Mesenchymal stem cell (in vitro differentiated cells and primary cell): ENCODE measurements around the gene SPRYD7. TPM values are rescaled to one million over a fixed set of nuclear protein-coding genes. Genes with fewer than 3 reads are reported as not detected.
A peak's percentile ranks its signal among the peaks of the same experiment; 100 is the strongest.

Experiments
- DNase-seq: peaks from one replicate; pipeline ENCODE4 v3.0.0-alpha.2; 2013
- H2AFZ ChIP-seq: one replicate; pipeline ENCODE4 v1.6.1; 2013; ENCODE audit warnings: low read depth, mild to moderate bottlenecking, control low read depth, inconsistent platforms, low read length, moderate library complexity
- H2AK5ac ChIP-seq: 2 replicates; pipeline ENCODE4 v1.6.1; 2013; ENCODE audit warnings: low read length, moderate library complexity, mild to moderate bottlenecking, inconsistent platforms; ENCODE audit not compliant: severe bottlenecking
- H2BK120ac ChIP-seq: one replicate; pipeline ENCODE4 v1.6.1; 2013; ENCODE audit warnings: low read depth, mild to moderate bottlenecking, inconsistent platforms, low read length, moderate library complexity
- H2BK12ac ChIP-seq, 2 experiments: one replicate each; pipeline ENCODE4 v1.6.1; 2013; ENCODE audit warnings: inconsistent platforms in 2 of 2, low read length in 2 of 2, mild to moderate bottlenecking in 2 of 2, moderate library complexity in 2 of 2, control low read depth in 1 of 2
- H2BK15ac ChIP-seq: one replicate; pipeline ENCODE4 v1.6.1; 2013; ENCODE audit warnings: mild to moderate bottlenecking, low read depth, inconsistent platforms; ENCODE audit not compliant: poor library complexity, severe bottlenecking
- H2BK5ac ChIP-seq: 2 replicates; pipeline ENCODE4 v1.6.1; 2013; ENCODE audit warnings: low read depth, mild to moderate bottlenecking, low read length, control low read depth, inconsistent platforms; ENCODE audit not compliant: poor library complexity, severe bottlenecking
- H3K14ac ChIP-seq, 2 experiments: one replicate each; pipeline ENCODE4 v1.6.1; 2013; ENCODE audit warnings: inconsistent platforms in 2 of 2, low read length in 2 of 2, control low read depth in 1 of 2, mild to moderate bottlenecking in 1 of 2, moderate library complexity in 1 of 2
- H3K18ac ChIP-seq, 2 experiments: one replicate each; pipeline ENCODE4 v1.6.1; 2013; ENCODE audit warnings: inconsistent platforms in 2 of 2, low read length in 2 of 2, control low read depth in 1 of 2, low read depth in 1 of 2, mild to moderate bottlenecking in 1 of 2
- H3K23ac ChIP-seq, 2 experiments: one replicate each; pipeline ENCODE4 v1.6.1; 2013; ENCODE audit warnings: inconsistent platforms in 2 of 2, low read length in 2 of 2, mild to moderate bottlenecking in 2 of 2, moderate library complexity in 2 of 2, control low read depth in 1 of 2
- H3K27ac ChIP-seq: 2 replicates; pipeline ENCODE4 v1.5.1; 2013; ENCODE audit warnings: mild to moderate bottlenecking, moderate library complexity, low read length, control low read depth, inconsistent platforms; ENCODE audit not compliant: poor library complexity, severe bottlenecking
- H3K27me3 ChIP-seq, 2 experiments: 2 replicates each; pipeline versions ENCODE4 v1.6.1 to v1.7.0; 2013; ENCODE audit warnings: low read length in 2 of 2, mild to moderate bottlenecking in 2 of 2, moderate library complexity in 2 of 2, control low read depth in 1 of 2, inconsistent platforms in 1 of 2; ENCODE audit not compliant: control insufficient read depth in 1 of 2, insufficient read depth in 1 of 2
- H3K36me3 ChIP-seq, 2 experiments: 2 replicates each; pipeline versions ENCODE4 v1.6.1 to v1.7.0; 2013; ENCODE audit warnings: low read length in 2 of 2, control low read depth in 1 of 2, inconsistent platforms in 1 of 2, low read depth in 1 of 2, mild to moderate bottlenecking in 1 of 2; ENCODE audit not compliant: insufficient read depth in 2 of 2, control insufficient read depth in 1 of 2
- H3K4ac ChIP-seq, 2 experiments: one replicate each; pipeline ENCODE4 v1.6.1; 2013; ENCODE audit warnings: inconsistent platforms in 2 of 2, low read length in 2 of 2, mild to moderate bottlenecking in 2 of 2, moderate library complexity in 2 of 2, control low read depth in 1 of 2, low read depth in 1 of 2
- H3K4me1 ChIP-seq: 2 replicates; pipeline ENCODE4 v1.6.1; 2013; ENCODE audit warnings: low read depth, low read length, control low read depth; ENCODE audit not compliant: control insufficient read depth, insufficient read depth
- H3K4me2 ChIP-seq: 2 replicates; pipeline ENCODE4 v1.6.1; 2013; ENCODE audit warnings: low read length, mild to moderate bottlenecking, inconsistent platforms; ENCODE audit not compliant: poor library complexity, severe bottlenecking
- H3K4me3 ChIP-seq, 2 experiments: 2 replicates each; pipeline versions ENCODE4 v1.5.1 to v1.7.0; 2013; ENCODE audit warnings: low read length in 2 of 2, mild to moderate bottlenecking in 2 of 2, control low read depth in 1 of 2, low read depth in 1 of 2; ENCODE audit not compliant: insufficient read depth in 1 of 2
- H3K79me1 ChIP-seq: replicated peaks from 2 replicates; pipeline ENCODE4 v1.6.1; 2013; ENCODE audit warnings: mild to moderate bottlenecking, control low read depth, low read length, inconsistent platforms; ENCODE audit not compliant: poor library complexity, severe bottlenecking
- H3K9ac ChIP-seq: 2 replicates; pipeline ENCODE4 v1.7.0; 2013; ENCODE audit warnings: mild to moderate bottlenecking, low read length, moderate library complexity
- H3K9me3 ChIP-seq: 2 replicates; pipeline ENCODE4 v1.7.0; 2013; ENCODE audit warnings: mild to moderate bottlenecking, low read length; ENCODE audit not compliant: control insufficient read depth
- H4K8ac ChIP-seq: one replicate; pipeline ENCODE4 v1.6.1; 2013; ENCODE audit warnings: inconsistent platforms, mild to moderate bottlenecking, low read length, moderate library complexity
- H4K91ac ChIP-seq: one replicate; pipeline ENCODE4 v1.6.1; 2013; ENCODE audit warnings: mild to moderate bottlenecking, low read length, inconsistent platforms
- WGBS: methylation state at CpG from one replicate; pipeline ENCODE4 v1.1.7; 2013; ENCODE audit warnings: mixed read lengths; 5-methylcytosine and 5-hydroxymethylcytosine counted together
- small RNA-seq: library from polyadenylated mRNA; stranded (forward); fragments of <200 nt; extraction: miRNeasy Mini kit (QIAGEN cat#:217004); gene quantifications from one replicate; pipeline ENCODE3, GENCODE V24; 2013; ENCODE audit warnings: low read depth

Gene SPRYD7

GRCh38 chr13:49865218-49865617 lies 70.9 kb downstream of the SPRYD7 start:
- no peak overlapping the region for H3K14ac ChIP-seq
- no peaks in the 10 kb centered on the region for H3K79me1 ChIP-seq
- WGBS = 56% methylated on average over 1 of the region's 1 CpG
- H3K9ac ChIP-seq = no peak overlapping the region
- no peak overlapping the region for H2BK5ac ChIP-seq
- H3K4me1 ChIP-seq = no peaks in the 10 kb centered on the region
- H2AK5ac ChIP-seq = no peak overlapping the region
- DNase-seq = no peak
- H4K8ac ChIP-seq = no peak overlapping the region
- no peak overlapping the region for H2BK15ac ChIP-seq
- H2BK12ac ChIP-seq = no peak overlapping the region
- H3K4ac ChIP-seq = no peak overlapping the region
- H3K4me3 ChIP-seq = no peak overlapping the region
- no peak overlapping the region for H2BK120ac ChIP-seq
- no peak overlapping the region for H3K18ac ChIP-seq
- H3K4me2 ChIP-seq = no peak overlapping the region
- peaks cover 6% of the 10 kb centered on the region for H3K9me3 ChIP-seq
- H3K27ac ChIP-seq = no peak overlapping the region
- no peak overlapping the region for H2AFZ ChIP-seq
- H3K23ac ChIP-seq = no peak overlapping the region
- no peaks in the 10 kb centered on the region for H3K27me3 ChIP-seq
- H4K91ac ChIP-seq = no peak overlapping the region
- no peaks in the 10 kb centered on the region for H3K36me3 ChIP-seq

- H3K18ac ChIP-seq = no peak overlapping the region
- H3K27me3 ChIP-seq = no peaks in the 10 kb centered on the region
- no peak overlapping the region for H3K4me2 ChIP-seq
- no peak overlapping the region for H3K14ac ChIP-seq
- H2AFZ ChIP-seq = no peak overlapping the region
- H3K9me3 ChIP-seq = peaks cover 6% of the 10 kb centered on the region
- DNase-seq = peak; percentile 9
- H2BK15ac ChIP-seq = no peak overlapping the region
- H2BK120ac ChIP-seq = no peak overlapping the region
- H3K4ac ChIP-seq = no peak overlapping the region
- no peak overlapping the region for H4K8ac ChIP-seq
- no peaks in the 10 kb centered on the region for H3K79me1 ChIP-seq
- no peak overlapping the region for H3K9ac ChIP-seq
- H2BK12ac ChIP-seq = no peak overlapping the region
- no peak overlapping the region for H2AK5ac ChIP-seq
- no peak overlapping the region for H2BK5ac ChIP-seq
- no peak overlapping the region for H3K23ac ChIP-seq
- H3K4me1 ChIP-seq = peaks cover 1% of the 10 kb centered on the region
- no peak overlapping the region for H4K91ac ChIP-seq
- no peak overlapping the region for H3K4me3 ChIP-seq
- no peaks in the 10 kb centered on the region for H3K36me3 ChIP-seq
- no peak overlapping the region for H3K27ac ChIP-seq
These were observed 71.6 kb downstream of the SPRYD7 start for GRCh38 chr13:49864509-49864908.

Small RNA genes within 50 kb of the gene (small RNA-seq; reads per million reads assigned to genes)
- gene RNY4P30 (not detected), gene RNY4P9 (not detected)
